ENCODE measurements around the gene ACTN1. TPM values are rescaled to one million over a fixed set of nuclear protein-coding genes. Genes with fewer than 3 reads are reported as not detected.

Gene ACTN1
- total RNA-seq, 4 donors from 2014 or later, result 40.3 to 585 (median 80.1) TPM

DNA sequence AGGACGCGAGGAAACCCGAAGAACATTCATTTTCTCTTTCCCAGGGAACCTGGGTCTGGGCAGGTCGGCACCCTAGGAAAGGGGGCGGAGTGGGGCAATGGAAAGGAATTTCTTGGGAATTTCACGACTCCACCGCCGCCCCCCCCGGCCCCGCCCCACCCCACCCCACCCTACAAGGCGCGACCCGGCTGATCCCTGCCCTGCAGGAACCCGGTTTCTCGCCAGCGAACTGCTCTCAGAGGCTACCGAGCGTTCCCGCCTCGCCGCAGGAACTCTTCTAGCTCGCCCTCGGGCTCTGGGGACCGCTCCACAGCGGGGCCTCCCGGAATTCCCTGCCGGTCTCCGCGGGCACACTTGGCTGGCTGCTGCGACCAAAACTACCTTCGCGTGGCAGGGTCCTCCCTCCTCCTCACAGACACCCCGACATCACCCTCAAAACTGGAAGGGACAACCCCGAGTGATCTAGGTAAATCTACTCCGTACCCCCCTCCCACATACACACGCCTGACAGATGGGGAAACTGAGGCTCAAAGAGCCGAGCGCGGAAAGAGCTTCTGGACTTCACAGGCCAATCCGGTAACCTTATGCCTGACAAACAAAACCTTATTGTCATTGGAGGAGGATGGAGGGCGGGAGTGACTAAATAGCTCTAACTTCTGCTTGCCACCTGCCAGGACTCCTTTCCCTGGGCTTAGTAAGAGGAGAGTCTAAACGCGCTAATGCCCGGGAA is 785 bp upstream of the ACTN1 start:
- Histone ChIP-seq H3K4me3 (peak overlapping the region; percentile 57 to 80 (median 70)), H3K4me1 (peaks cover 0 to 33% (median 8%) of the 10 kb centered on the region in 4 donors), H3K36me3 (no peaks in the 10 kb centered on the region), H3K9me3 (no peaks in the 10 kb centered on the region), H3K27me3 (no peaks in the 10 kb centered on the region), H3K27ac (peak overlapping the region; percentile 82 to 95 (median 86))
- TF ChIP-seq, protein P1, sequence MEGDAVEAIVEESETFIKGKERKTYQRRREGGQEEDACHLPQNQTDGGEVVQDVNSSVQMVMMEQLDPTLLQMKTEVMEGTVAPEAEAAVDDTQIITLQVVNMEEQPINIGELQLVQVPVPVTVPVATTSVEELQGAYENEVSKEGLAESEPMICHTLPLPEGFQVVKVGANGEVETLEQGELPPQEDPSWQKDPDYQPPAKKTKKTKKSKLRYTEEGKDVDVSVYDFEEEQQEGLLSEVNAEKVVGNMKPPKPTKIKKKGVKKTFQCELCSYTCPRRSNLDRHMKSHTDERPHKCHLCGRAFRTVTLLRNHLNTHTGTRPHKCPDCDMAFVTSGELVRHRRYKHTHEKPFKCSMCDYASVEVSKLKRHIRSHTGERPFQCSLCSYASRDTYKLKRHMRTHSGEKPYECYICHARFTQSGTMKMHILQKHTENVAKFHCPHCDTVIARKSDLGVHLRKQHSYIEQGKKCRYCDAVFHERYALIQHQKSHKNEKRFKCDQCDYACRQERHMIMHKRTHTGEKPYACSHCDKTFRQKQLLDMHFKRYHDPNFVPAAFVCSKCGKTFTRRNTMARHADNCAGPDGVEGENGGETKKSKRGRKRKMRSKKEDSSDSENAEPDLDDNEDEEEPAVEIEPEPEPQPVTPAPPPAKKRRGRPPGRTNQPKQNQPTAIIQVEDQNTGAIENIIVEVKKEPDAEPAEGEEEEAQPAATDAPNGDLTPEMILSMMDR (IDR thresholded peaks at IDR 0.05), result no peak
- TF ChIP-seq POLR2A (IDR thresholded peaks at IDR 0.05), result no peak
- peak in 2 of 3 donors; percentile 52 to 68 for DNase-seq

DNA sequence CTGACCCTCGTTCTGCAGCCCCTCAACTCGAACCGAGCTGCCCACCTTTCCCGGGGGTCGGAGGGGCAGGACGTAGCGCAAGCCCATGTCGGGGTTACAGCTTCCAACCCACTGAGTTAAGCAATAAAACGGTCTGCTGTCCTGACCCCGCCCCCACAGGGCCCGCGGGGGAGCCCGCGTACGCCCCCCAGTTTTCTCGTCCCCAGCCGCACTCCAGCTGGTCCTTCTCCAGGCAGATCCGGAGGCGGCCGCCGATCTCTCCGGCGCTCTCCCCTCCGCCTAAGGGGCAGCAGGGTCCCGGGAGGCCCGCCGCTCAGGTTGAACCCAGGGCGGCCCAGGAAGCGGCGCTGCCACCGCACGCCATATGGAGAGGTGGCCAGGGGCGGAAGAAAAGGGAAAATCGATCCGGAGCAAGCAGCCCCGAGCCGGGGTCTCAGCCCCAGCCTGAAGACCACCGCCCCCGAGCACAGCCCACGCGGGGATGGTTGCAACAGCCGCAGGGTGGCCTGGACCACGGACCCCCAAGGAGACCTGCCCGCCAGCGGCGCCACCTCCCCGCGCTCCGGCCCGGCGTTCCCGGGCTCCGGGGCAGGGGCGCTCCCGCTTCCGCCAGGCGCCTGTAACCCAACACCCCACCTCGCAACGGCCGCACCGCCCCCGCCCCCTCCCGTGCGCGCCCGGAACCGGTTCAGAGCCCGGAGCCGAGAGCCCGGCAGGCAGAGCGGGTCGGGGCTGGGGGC is 760 bp downstream of the ACTN1 start:
- peak in 2 of 3 donors; percentile 69 to 72 for DNase-seq
- H3K4me1 ChIP-seq, result peaks cover 0 to 33% (median 8%) of the 10 kb centered on the region in 4 donors

DNA sequence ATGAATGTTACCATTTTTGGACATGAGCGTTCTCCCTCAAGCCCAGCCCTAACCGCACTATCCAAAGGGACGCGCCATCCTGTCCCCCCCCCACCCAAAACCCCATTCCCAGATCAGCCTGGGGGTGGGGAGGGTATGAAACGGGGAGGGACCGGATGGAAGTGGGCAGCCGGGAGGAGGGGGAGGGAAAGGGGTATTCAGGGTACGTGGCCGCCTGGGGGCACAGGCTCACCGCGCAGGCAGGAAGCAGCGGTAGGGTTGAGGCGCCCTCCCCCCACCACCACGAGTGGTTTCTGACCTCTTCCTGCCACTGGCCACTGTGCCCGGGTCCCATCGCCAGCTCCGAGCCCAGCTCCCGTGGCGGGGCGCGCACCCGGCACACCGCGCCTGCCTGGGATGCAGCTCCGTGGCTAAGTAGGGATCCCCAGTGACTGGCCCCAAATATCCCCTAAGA is 1.4 kb downstream of the ACTN1 start:
- DNase-seq, result peak; percentile 55 to 74 (median 68)
- Histone ChIP-seq H3K27me3 (no peaks in the 10 kb centered on the region), H3K4me1 (peaks cover 0 to 38% (median 8%) of the 10 kb centered on the region in 4 donors), H3K4me3 (peak overlapping the region; percentile 57 to 80 (median 70)), H3K27ac (peak overlapping the region; percentile 82 to 95 (median 86)), H3K9me3 (no peaks in the 10 kb centered on the region), H3K36me3 (no peaks in the 10 kb centered on the region)
- TF ChIP-seq, protein P1 (IDR thresholded peaks at IDR 0.05), result no peak
- TF ChIP-seq POLR2A (IDR thresholded peaks at IDR 0.05), result no peak

More for the DNA sequence above, 760 bp downstream of the ACTN1 start:
- TF ChIP-seq, protein P1 (IDR thresholded peaks at IDR 0.05), result no peak
- no peak for TF ChIP-seq POLR2A (IDR thresholded peaks at IDR 0.05)
- H3K36me3 ChIP-seq, result no peaks in the 10 kb centered on the region
- no peaks in the 10 kb centered on the region for H3K9me3 ChIP-seq
- peak overlapping the region; percentile 82 to 95 (median 86) for H3K27ac ChIP-seq
- H3K4me3 ChIP-seq, result peak overlapping the region; percentile 57 to 80 (median 70)
- no peaks in the 10 kb centered on the region for H3K27me3 ChIP-seq

DNA sequence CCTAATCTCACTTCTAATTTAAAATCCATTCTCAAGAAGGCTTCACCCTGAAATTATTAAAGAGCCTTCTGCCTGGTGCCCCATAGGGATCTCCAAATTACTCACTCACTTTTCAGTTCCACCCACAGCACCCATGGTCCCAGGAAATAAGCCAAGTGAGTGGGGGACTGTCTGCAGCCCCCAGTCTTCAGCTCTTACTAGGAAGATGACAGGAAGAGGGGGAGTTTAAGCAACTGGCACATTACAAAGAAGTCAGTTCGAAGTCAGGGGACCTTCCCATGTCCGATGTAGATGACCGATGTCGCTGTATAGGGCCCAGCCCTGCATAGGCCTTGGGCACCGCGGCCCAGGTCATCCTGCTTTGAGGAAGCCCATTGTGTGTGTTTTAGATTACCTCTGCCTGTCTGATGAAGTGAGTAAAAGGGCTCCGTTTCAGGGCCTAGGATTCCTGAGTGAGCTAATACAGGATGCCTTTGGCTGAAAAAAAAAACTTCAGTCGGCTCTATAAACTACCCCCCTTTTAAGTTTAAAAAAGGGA is 1.9 kb downstream of the ACTN1 start:
- Histone ChIP-seq H3K27ac (peak overlapping the region; percentile 82 to 95 (median 86)), H3K4me3 (peak overlapping the region; percentile 57 to 80 (median 70)), H3K9me3 (no peaks in the 10 kb centered on the region), H3K36me3 (no peaks in the 10 kb centered on the region), H3K4me1 (peaks cover 0 to 38% (median 8%) of the 10 kb centered on the region in 4 donors), H3K27me3 (no peaks in the 10 kb centered on the region)
- DNase-seq, result no peak
- TF ChIP-seq, protein P1 (IDR thresholded peaks at IDR 0.05), result no peak
- no peak for TF ChIP-seq POLR2A (IDR thresholded peaks at IDR 0.05)

DNA sequence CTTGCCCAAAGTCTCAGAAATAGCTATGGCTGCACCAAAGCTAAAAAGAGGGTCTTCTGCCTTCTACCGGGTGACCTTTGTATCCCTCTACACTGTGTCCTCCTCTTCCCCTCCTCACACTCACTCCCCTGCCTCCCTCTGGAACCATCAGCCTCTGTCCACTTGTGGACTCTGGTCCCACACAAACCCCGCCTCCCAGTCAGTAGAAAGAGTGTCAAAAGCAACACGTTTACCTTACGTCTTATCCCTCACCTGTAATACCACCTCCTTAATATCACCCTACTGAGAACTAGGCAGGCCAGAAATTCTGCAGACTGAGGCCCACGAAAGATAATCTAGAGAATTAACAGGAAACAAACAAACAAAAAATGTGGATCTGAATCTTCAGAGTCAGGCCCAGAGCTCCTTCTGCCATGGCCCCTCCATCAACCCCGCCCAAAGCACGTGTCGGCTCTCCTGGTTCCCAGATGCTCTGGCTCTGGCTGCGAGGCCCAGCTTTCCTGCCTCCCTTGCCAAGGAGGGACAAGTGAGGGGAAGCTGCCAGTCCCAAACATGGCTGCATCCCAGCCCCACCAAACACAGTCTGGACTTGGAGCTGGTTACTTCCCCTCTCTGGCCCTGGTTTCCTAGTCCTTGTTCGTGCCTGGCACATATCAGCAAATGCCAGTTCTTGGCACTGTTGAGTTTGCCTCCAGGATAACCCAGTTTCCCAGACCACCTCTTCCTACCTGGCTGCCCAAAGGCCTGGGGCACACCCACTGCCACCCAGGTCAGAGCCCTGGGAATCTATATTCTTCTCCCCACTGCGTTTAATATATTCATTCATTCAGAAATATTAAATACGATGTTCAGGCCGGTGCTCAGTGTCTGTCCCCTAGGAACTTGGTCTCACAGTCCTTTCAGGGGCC is 2.7 kb downstream of the ACTN1 start:
- Histone ChIP-seq H3K4me3 (peak overlapping the region in 2 of 4 donors; percentile 78 to 80), H3K27ac (peak overlapping the region; percentile 82 to 95 (median 86)), H3K27me3 (no peaks in the 10 kb centered on the region), H3K9me3 (no peaks in the 10 kb centered on the region), H3K4me1 (peaks cover 0 to 38% (median 8%) of the 10 kb centered on the region in 4 donors), H3K36me3 (no peaks in the 10 kb centered on the region)
- no peak for DNase-seq
- TF ChIP-seq, protein P1 (IDR thresholded peaks at IDR 0.05), result no peak
- no peak for TF ChIP-seq POLR2A (IDR thresholded peaks at IDR 0.05)
